Activated CD4-positive, alpha-beta T cell treated with anti-CD3 and anti-CD28 coated beads, Interleukin-2, amount 50 U/mL, for 4 hours (primary cell): Measurements from ENCODE around the gene LYL1.

Source experiments
- DNase-seq, 2 experiments: peaks; one replicate each; pipeline ENCODE4 v3.0.0-alpha.2; 2020

LYL1 gene

DNA sequence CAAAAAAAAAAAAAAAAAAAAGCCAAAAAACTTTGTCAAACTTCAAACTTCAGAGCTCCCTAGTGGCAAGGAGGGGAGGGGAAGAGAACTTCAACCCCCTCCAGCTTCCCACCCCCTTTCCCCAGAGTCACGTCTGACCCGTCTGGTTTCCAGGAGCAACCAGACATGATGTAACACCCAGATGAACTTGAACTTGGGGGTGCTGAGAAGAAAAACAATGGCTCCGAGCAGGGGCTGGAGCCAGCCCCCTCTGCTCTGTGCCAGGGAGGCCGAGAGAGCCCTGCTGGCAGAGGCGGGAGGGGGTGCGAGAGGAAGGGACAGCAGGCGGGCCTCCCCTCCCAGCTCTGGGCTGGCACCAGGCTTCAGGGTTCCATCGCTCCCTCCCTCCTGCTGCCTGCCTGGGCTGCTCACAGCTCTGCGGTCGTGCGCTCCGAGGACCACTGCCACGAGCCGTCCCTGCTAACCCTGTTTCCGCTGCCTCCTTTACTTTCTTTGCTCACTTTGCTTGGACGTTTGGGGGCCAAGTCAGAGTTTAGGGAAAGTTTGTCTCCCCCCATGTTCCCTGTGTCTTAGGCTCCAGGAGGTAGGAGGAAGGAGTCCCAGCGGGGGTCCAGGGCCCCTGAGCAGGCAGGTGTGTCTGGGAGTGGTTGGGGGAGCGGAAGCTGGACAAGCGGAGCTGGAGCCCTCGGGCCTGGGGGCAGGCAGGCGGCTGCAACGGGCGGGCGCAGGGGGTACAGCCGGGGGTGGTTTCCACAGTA lies 11.1 kb downstream of the LYL1 start:
- no peak for DNase-seq

GRCh38 chr19:13090511-13091231 lies 12.0 kb downstream of the LYL1 start:
- no peak for DNase-seq

- DNase-seq: no peak
Measured at GRCh38 chr19:13089857-13090507, 12.7 kb downstream of the LYL1 start.

DNA sequence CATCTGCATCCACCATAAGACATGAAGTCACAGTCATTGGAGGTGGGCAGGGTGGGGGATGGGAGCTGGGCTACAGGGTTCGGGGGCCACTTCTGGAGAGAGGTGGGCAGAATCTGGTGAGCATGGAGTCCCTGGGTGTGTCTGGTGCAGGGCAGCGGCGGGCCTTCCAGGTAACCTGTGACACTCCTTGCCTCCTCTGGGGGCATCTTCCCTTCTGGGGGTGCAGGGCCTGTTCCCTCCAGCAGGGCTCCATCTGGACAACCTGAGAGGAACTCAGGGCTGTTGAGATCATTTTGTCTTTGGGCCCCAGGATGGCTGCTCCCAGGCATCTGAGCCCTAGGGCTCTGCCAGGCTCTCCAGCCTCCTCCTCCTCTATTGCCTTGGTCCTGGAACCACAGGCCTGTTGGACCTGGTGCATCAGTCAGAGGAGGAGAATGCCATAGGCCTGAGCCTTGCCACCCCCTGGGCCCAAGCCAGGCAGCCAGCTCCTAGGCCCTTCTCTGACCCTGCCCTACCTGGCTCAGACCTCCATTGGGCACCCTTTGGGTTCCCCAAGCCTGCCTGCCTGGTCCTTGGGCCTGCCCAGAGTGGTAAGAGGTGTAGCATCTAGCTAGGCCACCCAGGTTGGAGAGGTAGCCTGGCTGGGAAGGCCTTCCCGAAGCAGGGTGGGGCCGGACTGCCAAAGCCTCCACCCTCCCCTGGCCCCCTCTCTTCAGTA lies 13.4 kb downstream of the LYL1 start:
- no peak for DNase-seq

DNA sequence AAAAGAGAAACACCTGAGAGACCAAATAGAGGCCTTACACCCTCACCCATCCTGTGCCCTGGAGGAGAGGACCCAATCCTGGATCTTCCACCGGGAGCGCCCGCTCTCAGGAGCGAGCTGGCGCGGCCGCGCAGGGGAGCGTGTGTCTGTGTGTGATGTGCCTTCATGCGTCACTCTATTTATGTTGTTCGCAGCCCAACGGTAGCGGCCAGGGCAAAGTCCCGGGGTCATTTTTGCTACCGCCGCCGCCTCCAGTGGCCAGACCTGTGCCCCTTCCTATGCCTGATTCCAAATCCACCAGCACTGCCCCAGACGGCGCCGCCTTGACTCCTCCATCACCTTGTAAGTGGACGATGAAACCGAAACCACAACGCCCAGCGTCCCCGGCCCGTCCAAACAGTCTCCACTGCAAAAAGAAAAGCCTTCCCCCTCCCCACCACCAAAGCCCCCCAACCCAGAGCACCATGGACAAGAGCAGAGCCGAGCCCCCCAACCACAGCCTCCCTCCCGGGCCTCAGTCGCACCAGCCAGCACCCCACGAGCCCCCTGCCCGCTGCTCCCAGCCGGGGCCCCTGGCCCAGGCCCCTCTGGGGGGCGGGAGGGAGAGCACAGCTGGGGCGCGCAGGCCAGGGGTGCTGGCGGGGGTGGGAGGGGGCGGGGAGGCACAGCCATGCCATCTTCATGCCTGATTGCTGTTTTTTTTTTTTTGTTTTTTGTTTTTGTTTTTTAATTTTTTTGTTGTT lies 14.7 kb downstream of the LYL1 start:
- DNase-seq: no peak

GRCh38 chr19:13087295-13087694 lies 15.4 kb downstream of the LYL1 start:
- no peak for DNase-seq

GRCh38 chr19:13086341-13086740 lies 16.3 kb downstream of the LYL1 start:
- DNase-seq: no peak

DNA sequence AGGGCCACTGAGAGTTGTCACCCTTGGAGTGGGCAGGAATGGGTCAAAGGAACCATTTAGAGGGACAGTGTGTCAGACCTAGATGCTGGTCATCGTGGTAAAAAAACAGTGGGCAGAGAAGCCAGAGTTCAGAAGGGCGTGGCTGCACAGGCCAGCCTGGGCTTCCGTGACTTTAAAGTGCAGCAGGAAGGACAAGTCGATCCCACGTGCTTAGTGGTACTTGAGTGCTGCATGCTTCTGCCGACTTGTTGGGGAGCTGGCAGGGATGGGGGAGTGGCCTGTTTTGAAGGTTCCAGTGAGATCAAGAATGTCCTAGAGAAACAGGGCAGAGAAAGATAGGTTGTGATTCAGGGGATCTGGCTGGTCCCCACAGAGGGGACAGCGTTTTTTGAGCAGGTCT lies 17.0 kb downstream of the LYL1 start:
- DNase-seq: no peak

GRCh38 chr19:13083627-13084026 lies 19.0 kb downstream of the LYL1 start:
- no peak for DNase-seq

- no peak for DNase-seq
Measured at GRCh38 chr19:13083008-13083404, 19.7 kb downstream of the LYL1 start.

- DNase-seq: no peak
Measured at GRCh38 chr19:13082192-13083007, 20.3 kb downstream of the LYL1 start.

GRCh38 chr19:13079542-13079986 lies 23.1 kb downstream of the LYL1 start:
- DNase-seq: no peak

DNA sequence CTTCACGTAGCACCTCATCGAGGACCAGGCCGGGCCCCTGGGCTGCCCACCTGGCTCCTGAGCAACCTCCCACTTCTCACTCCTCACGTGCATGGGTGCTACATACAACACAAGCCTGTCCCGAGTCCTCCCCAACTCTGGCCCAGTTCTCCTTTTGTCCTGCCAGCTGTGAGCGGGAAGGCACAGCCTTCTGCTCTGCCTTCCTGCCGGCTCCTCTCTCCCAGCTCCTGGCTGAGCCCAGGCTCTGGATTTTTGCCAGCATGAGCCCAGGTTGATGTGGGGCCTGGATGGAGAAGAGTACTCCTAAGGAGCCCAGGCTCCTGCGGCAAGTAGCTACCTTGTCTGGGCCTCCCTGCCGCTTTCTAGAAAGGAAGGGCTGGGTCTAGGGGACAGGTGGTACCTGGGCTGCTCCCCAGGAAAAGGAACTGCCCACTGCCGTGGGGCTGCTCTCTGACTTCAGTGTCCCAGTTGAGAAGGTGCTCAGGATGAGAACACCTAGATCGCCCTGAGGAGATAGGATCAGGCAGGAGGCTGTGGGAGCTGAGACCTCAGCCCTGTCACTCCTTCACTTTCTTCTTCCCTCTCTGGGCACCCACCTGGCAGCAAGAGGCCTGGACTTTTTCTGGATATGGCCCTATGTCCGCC lies 23.6 kb downstream of the LYL1 start:
- DNase-seq: no peak

- no peak for DNase-seq
Measured at GRCh38 chr19:13078381-13078780, 24.3 kb downstream of the LYL1 start.

DNA sequence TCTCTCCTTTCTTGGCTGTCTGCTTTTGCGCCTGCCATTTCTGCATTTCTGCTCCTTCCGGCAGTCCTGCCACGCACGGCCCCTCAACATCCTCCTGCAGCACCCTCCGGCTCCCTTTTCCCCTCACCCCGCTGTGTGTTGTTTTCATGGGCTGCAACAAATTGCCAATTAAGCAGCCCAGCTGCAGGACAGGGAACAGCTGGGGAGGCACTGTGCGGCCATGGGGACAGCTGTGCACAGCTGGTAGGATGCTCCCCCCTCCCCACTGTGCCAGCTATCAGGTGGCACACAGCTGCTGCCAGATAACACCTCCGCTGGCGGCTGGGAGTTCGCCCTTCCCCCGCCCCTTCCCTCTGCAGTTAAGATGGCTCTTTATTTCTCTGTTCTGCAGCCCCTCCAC lies 25.4 kb downstream of the LYL1 start:
- DNase-seq: no peak

GRCh38 chr19:13076787-13077186 lies 25.9 kb downstream of the LYL1 start:
- no peak for DNase-seq

DNA sequence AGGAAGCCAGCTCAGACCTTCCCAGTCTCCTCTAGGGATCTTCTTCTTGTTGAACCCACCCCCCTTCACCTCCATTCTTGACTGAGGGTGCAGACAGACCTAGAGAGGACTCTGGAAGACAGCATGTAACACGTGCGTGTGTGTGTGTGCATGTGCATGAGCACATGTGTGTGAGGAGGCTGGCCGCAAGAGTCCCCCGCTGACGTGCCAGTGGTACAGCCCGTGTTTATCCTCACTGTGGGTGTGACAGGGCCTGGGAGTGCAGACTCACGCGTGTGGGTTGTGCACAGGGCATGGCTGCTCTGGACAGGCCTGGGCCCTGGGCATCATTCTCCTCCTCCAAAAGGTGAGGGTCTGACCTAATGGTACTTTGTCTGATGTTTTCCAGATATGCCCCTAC lies 26.3 kb downstream of the LYL1 start:
- no peak for DNase-seq

GRCh38 chr19:13074378-13074777 lies 28.3 kb downstream of the LYL1 start:
- no peak for DNase-seq

GRCh38 chr19:13073263-13073662 lies 29.4 kb downstream of the LYL1 start:
- no peak for DNase-seq

- DNase-seq: no peak
Measured at GRCh38 chr19:13072188-13072908, 30.3 kb downstream of the LYL1 start.
